MCF 10A (cell line): ENCODE data around the gene EPN2. TPM values are rescaled to one million over a fixed set of nuclear protein-coding genes. Genes with fewer than 3 reads are reported as not detected.

Experiments used
- BruUV-seq: library from RNA; stranded (reverse); fragments of 400-500 nt; replicated peaks from 2 replicates; lab custom pipeline; 2021; lab: Mats Ljungman, UMichigan
- CTCF ChIA-PET: fragments of 300-600 bp; sonication (Branson Sonifier 250); formaldehyde crosslinking; extraction: SDS; loops from one replicate; lab custom pipeline; 2021; ENCODE audit warnings: antibody characterized with exemption, inconsistent platforms; lab: Yijun Ruan, JAX
- POLR2A ChIA-PET: fragments of 300-600, 350-650 bp; sonication (Branson Sonifier 250); formaldehyde crosslinking; extraction: SDS; loops from one replicate; lab custom pipeline; 2020; ENCODE audit warnings: antibody characterized with exemption, inconsistent platforms; lab: Yijun Ruan, JAX
- DNase-seq: peaks from one replicate; pipeline ENCODE4 v3.0.0-alpha.2; 2018; ENCODE audit not compliant: unreplicated experiment
- H3K27ac Mint-ChIP-seq: one replicate; pipeline ENCODE4 v1.8.0; 2022; ENCODE audit warnings: mild to moderate bottlenecking, low read depth, mixed read lengths; ENCODE audit not compliant: unreplicated experiment
- H3K27me3 Mint-ChIP-seq: one replicate; pipeline ENCODE4 v1.8.0; 2022; ENCODE audit warnings: mixed read lengths; ENCODE audit not compliant: insufficient read depth, unreplicated experiment
- H3K36me3 Mint-ChIP-seq: one replicate; pipeline ENCODE4 v1.8.0; 2022; ENCODE audit warnings: mild to moderate bottlenecking, moderate library complexity, mixed read lengths; ENCODE audit not compliant: insufficient read depth, unreplicated experiment
- H3K4me1 Mint-ChIP-seq: one replicate; pipeline ENCODE4 v1.8.0; 2022; ENCODE audit warnings: mixed read lengths; ENCODE audit not compliant: insufficient read depth, unreplicated experiment
- H3K4me3 Mint-ChIP-seq: one replicate; pipeline ENCODE4 v1.8.0; 2022; ENCODE audit warnings: mild to moderate bottlenecking, moderate library complexity, mixed read lengths; ENCODE audit not compliant: unreplicated experiment
- H3K9me3 Mint-ChIP-seq: one replicate; pipeline ENCODE4 v1.8.0; 2022; ENCODE audit warnings: mixed read lengths; ENCODE audit not compliant: unreplicated experiment
- CTCF ChIP-seq: fragments of 200-600 bp; IDR thresholded peaks from one replicate; pipeline ENCODE4 v1.8.0; 2022; ENCODE audit warnings: antibody characterized with exemption, mild to moderate bottlenecking; ENCODE audit not compliant: unreplicated experiment
- intact Hi-C: fragments of 100-400 bp; cut with micrococcal nuclease; formaldehyde crosslinking; loops from 2 replicates; pipeline ENCODE4 v1.14.1; 2022
- total RNA-seq: library from RNA; stranded (reverse); gene quantifications from 2 replicates; pipeline ENCODE4 v1.2.3, GENCODE V29; 2022

EPN2 gene
- total RNA-seq, 1 experiment from 2014 or later, result 35.1 TPM

- no peaks in the 10 kb centered on the region for H3K9me3 Mint-ChIP-seq
- H3K4me3 Mint-ChIP-seq, result no peak overlapping the region
- peaks cover 40% of the 10 kb centered on the region for H3K36me3 Mint-ChIP-seq
- H3K4me1 Mint-ChIP-seq, result peaks cover 10% of the 10 kb centered on the region
- BruUV-seq, result no TSS peak
- POLR2A ChIA-PET, result no interaction called here
- intact Hi-C loops, result no loop called here
- CTCF ChIA-PET, result no interaction called here
- no peak overlapping the region for H3K27ac Mint-ChIP-seq
- no peak for TF ChIP-seq CTCF
- DNase-seq, result no peak
- H3K27me3 Mint-ChIP-seq, result no peaks in the 10 kb centered on the region
Measured at GRCh38 chr17:19284005-19284959, 47.1 kb downstream of the EPN2 start.

GRCh38 chr17:19285213-19285900 lies 48.2 kb downstream of the EPN2 start:
- POLR2A ChIA-PET, result no interaction called here
- CTCF ChIA-PET, result interaction anchor here (1.1 to 1.3 kb wide), 2 partner anchors 14 to 20 kb away, joined by 3 to 4 read pairs; no protein-coding TSS in a partner anchor
- Mint-ChIP-seq H3K27ac (no peak overlapping the region), H3K27me3 (no peaks in the 10 kb centered on the region), H3K36me3 (peaks cover 36% of the 10 kb centered on the region), H3K4me3 (no peak overlapping the region), H3K4me1 (peaks cover 10% of the 10 kb centered on the region), H3K9me3 (no peaks in the 10 kb centered on the region)
- no peak for TF ChIP-seq CTCF
- intact Hi-C loops, result no loop called here
- no peak for DNase-seq
- BruUV-seq, result no TSS peak

- Mint-ChIP-seq H3K4me3 (no peak overlapping the region), H3K27ac (no peak overlapping the region), H3K36me3 (peaks cover 31% of the 10 kb centered on the region), H3K27me3 (no peaks in the 10 kb centered on the region), H3K4me1 (peaks cover under 1% of the 10 kb centered on the region), H3K9me3 (no peaks in the 10 kb centered on the region)
- no peak for DNase-seq
- TF ChIP-seq CTCF, result no peak
- no TSS peak for BruUV-seq
- ChIA-PET CTCF (no interaction called here), POLR2A (no interaction called here)
- intact Hi-C loops, result no loop called here
Measured at GRCh38 chr17:19286751-19287341, 49.7 kb downstream of the EPN2 start.

- ChIA-PET POLR2A (no interaction called here), CTCF (no interaction called here)
- H3K9me3 Mint-ChIP-seq, result no peaks in the 10 kb centered on the region
- peaks cover 36% of the 10 kb centered on the region for H3K36me3 Mint-ChIP-seq
- H3K27me3 Mint-ChIP-seq, result no peaks in the 10 kb centered on the region
- no peaks in the 10 kb centered on the region for H3K4me1 Mint-ChIP-seq
- peak overlapping the region; percentile 11 for H3K27ac Mint-ChIP-seq
- intact Hi-C loops, result no loop called here
- no peak for TF ChIP-seq CTCF
- H3K4me3 Mint-ChIP-seq, result no peak overlapping the region
- no TSS peak for BruUV-seq
- no peak for DNase-seq
Measured at GRCh38 chr17:19287651-19288050, 50.5 kb downstream of the EPN2 start.
